ENCODE data around the gene AKR1C8.

The AKR1C8 gene

GRCh38 chr10:5108658-5109416 is 76.1 kb downstream of the AKR1C8 start:
- Mint-ChIP-seq H3K27me3 (no peaks in the 10 kb centered on the region), H3K36me3 (ENCODE audit: low read depth) (peaks cover 2% of the 10 kb centered on the region), H3K27ac (no peak overlapping the region), H3K4me1 (no peaks in the 10 kb centered on the region), H3K4me3 (no peak overlapping the region), H3K9me3 (peaks cover 4% of the 10 kb centered on the region)
- no peak for ATAC-seq
- DNase-seq: no peak

- no peak overlapping the region for H3K27ac Mint-ChIP-seq
- DNase-seq: no peak
- no peaks in the 10 kb centered on the region for H3K27me3 Mint-ChIP-seq
- H3K9me3 Mint-ChIP-seq: peaks cover 4% of the 10 kb centered on the region
- H3K4me3 Mint-ChIP-seq: no peak overlapping the region
- peaks cover 2% of the 10 kb centered on the region for H3K36me3 Mint-ChIP-seq (ENCODE audit: low read depth)
- no peak for ATAC-seq
- H3K4me1 Mint-ChIP-seq: no peaks in the 10 kb centered on the region
Observed at GRCh38 chr10:5107860-5108526, 77.0 kb downstream of the AKR1C8 start.

GRCh38 chr10:5106553-5106952 is 78.4 kb downstream of the AKR1C8 start:
- ATAC-seq (no peak), DNase-seq (no peak)
- Mint-ChIP-seq H3K27me3 (no peaks in the 10 kb centered on the region), H3K9me3 (peaks cover 4% of the 10 kb centered on the region), H3K36me3 (ENCODE audit: low read depth) (peaks cover 2% of the 10 kb centered on the region), H3K27ac (no peak overlapping the region), H3K4me1 (no peaks in the 10 kb centered on the region), H3K4me3 (no peak overlapping the region)

- H3K36me3 Mint-ChIP-seq (ENCODE audit: low read depth): peaks cover 2% of the 10 kb centered on the region
- no peak overlapping the region for H3K4me3 Mint-ChIP-seq
- no peak overlapping the region for H3K27ac Mint-ChIP-seq
- no peaks in the 10 kb centered on the region for H3K27me3 Mint-ChIP-seq
- no peaks in the 10 kb centered on the region for H3K4me1 Mint-ChIP-seq
- ATAC-seq (no peak), DNase-seq (no peak)
- peaks cover 4% of the 10 kb centered on the region for H3K9me3 Mint-ChIP-seq
Observed at GRCh38 chr10:5105626-5106025, 79.3 kb downstream of the AKR1C8 start.

Measured in activated naive CD8-positive, alpha-beta T cell treated with anti-CD3 and anti-CD28 coated beads, Interleukin-2, amount 50 U/mL, for 24 hours (primary cell).